ENCODE measurements around the gene EP400.
A peak's percentile ranks its signal among the peaks of the same experiment; 100 is the strongest.
"Not testable (repeated sequence)": the region's sequence is repeated elsewhere in the genome, so short reads cannot be mapped to it uniquely, and the experiment has no call there.

EP400 gene

GRCh38 chr12:132049442-132049841, 99.7 kb downstream of the EP400 start:
- no peak for DNase-seq

DNA sequence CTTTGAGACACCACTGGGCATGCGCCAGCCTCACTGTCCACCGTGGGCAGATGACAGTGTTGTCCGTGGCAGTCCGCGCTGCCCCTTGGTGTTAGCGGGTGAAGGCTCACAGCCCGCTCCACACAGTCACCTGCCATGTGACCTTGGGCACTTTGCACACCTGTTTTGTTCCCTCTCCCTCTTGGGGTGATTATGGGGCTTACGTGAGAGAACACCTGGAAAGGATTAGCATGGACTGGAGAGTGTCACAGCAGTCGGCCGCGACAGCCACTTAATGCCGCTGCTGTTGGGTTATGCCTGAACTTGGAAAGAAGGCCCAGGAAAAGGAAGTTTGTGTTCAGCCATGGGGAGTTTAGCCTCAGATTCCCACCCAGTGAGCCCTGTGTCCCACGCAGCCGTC, 100.1 kb downstream of the EP400 start:
- DNase-seq: no peak

DNA sequence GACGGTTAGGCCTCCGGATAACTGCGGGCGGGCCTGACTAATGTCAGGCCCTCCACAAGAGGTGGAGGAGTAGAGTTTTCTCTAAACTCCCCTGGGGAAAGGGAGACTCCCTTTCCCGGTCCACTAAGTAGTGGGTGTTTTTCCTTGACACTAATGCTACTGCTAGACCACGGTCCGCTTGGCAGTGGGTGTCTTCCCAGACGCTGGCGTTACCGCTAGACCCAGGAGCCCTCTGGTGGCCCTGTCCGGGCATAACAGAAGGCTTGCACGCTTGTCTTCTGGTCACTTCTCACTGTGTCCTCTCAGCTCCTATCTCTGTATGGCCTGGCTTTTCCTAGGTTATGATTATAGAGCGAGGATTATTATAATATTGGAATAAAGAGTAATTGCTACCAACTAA, 102.0 kb downstream of the EP400 start:
- DNase-seq: not testable (repeated sequence)

DNA sequence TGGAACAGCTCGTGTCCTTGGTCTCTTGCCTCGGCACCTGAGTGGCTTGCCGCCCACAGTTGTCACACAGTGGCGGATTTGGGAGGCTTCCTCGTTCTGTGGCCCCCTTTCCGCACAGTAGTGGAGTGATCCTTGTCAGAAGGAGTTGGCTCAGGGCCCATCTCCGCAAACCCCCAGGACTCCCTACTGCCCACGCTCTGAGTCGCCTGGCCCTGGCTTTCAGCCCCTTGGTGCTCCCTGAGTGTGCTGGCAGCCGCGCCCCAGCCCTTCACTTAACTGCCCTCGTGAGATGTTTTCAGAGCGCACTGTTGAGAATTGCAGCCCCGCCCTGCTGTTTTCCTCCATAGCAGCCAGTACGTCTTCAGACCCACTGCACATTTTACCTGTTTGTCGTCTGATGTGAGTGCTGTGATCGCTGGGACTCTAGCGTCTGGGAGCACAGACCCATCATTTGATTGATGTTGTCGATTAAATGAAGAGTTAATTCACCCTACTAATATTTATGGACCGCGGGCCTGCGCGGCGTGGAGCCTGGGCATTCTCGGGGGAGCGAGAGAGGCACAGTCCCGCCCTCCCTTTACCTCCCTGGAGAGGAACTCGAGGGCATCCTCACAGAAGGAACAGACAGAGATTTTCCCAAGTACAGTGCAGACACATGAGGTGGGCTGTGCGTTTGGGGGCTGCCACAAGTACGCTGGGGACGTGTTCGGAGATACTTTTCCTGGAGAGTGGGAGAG, 102.6 kb downstream of the EP400 start:
- no peak for DNase-seq

DNA sequence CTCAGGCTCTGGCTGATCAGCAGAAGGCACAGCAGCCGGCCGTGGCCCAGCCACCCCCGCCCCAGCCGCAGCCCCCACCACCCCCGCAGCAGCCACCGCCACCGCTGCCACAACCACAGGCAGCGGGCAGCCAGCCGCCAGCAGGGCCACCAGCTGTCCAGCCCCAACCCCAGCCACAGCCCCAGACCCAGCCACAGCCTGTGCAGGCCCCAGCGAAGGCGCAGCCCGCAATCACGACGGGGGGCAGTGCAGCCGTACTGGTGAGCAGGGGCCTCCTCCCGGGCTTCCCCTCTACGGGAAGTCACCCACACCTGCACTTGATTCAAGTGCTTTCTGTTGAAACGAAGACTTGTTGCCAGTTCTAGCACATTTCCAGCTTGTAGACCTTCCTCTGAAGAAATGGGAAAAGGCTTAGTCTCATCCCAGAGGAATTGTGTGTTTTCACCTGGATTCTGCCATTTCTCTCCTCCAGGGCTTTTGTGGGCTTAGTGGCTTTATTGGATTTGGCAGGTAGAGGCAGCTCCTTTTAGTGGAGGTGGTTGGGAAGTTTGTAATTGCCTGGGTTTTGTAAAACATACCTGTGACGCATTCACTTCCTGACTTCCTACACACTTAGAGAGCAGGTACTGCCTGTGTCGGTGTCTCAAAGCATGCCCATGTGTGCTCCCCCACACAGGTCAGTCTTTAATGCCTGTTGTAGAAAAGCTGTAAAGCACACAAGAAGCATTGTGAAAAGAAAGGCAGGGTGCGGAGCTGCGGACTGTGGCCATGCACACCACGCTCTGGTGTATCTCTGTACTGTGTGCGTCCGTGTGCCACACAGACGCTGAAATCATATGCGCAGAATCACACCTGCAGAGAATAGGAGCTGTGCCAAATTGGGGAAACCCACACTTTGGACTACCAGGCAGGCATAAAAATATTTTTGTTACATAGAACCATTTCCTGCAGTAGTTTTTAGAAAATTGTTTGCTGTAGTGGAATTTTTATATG, 103.9 kb downstream of the EP400 start:
- no peak for DNase-seq

DNA sequence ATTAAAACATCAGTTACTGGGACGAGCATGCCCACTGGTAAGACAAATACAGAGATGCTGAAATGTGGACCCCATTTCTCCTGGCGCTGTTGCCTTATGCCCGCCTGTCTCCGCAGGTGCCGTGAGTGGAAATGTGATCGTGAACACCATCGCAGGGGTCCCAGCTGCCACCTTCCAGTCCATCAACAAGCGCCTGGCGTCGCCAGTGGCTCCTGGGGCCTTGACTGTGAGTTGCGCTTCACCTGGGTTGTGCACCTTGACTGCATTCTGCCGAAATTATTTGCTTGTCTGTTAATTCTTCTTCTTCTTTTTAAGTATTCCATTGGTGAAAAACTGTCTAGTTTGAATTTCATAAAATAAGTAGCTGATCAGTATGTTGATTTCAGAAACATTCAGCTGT, 105.2 kb downstream of the EP400 start:
- no peak for DNase-seq

- no peak for DNase-seq
These were observed 105.9 kb downstream of the EP400 start for GRCh38 chr12:132055535-132056096.

- DNase-seq: no peak
These were observed 106.6 kb downstream of the EP400 start for GRCh38 chr12:132056320-132056719.

GRCh38 chr12:132056951-132057350, 107.2 kb downstream of the EP400 start:
- no peak for DNase-seq

GRCh38 chr12:132057691-132058090, 107.9 kb downstream of the EP400 start:
- no peak for DNase-seq

GRCh38 chr12:132061197-132061596, 111.5 kb downstream of the EP400 start:
- no peak for DNase-seq

DNA sequence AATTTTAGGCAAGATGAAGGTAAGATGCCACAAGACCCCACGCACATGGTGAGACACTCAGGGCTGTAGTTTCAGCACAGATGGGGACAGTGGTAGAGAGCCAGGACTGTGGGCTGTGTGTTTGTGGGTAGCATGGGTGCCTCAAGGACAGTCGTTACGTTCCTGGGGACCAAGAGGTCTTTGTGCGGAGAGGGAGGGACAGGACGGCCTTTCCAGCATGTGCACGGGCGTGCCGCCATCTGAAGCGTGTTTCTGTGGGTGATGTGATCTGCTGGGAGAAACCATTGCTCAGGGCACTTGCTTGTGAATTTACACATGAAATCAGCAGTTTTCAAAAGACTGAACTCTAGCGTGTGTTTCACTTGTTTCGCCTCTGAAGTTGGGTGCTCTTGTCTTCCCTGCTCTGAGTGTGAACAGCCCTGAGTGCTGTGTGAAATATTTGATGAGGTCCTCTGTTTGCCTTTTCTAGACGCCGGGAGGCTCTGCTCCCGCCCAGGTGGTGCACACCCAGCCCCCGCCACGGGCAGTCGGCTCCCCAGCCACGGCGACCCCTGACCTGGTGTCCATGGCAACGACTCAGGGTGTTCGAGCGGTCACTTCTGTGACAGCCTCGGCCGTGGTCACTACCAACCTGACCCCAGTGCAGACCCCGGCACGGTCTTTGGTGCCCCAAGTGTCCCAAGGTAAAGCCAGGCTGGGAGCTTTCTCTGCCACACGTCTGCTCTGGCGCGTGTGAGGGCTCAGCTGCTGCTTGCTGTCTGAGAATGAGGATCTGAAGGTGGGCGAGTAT, 112.1 kb downstream of the EP400 start:
- DNase-seq: no peak

GRCh38 chr12:132062481-132062880, 112.7 kb downstream of the EP400 start:
- no peak for DNase-seq

- no peak for DNase-seq
These were observed 113.7 kb downstream of the EP400 start for GRCh38 chr12:132063491-132063890.

DNA sequence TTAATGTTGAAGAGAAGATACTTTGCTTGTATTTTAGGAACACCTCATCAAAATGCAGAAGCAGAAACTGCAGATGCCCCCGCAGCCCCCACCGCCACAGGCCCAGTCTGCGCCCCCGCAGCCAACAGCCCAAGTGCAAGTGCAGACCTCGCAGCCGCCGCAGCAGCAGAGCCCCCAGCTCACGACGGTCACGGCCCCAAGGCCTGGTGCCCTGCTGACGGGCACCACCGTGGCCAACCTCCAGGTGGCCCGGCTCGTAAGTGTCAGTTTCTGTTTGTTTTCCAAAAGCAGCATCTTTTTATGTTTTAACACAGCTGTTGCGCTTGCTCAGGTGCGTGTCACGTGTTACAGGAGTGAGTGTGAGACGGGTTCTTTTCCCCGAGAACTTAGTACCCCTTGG, 114.9 kb downstream of the EP400 start:
- no peak for DNase-seq

DNA sequence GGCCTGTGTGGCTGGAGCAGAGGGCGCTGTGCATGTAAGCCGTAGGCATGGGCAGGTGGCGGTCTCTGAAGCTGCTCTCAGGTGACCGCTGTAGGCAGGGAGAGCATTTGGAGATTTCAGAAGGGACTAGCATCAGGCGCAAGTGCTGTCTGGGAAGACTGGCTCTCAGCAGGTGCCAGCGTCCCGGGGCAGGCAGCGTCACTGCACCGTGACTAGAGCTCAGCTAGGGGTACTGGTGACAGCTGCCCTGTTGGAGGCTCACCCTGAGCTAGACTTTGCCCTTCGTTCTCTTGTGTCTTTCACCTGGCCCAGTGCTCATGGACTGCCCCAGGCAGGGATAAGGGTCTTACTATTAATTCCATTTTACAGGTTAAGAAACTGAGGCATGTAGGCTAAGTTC, 115.5 kb downstream of the EP400 start:
- DNase-seq: no peak

- DNase-seq: no peak
These were observed 116.0 kb downstream of the EP400 start for GRCh38 chr12:132065609-132066344.

- peak; percentile 60 for DNase-seq
These were observed 116.6 kb downstream of the EP400 start for GRCh38 chr12:132066345-132066685.

DNA sequence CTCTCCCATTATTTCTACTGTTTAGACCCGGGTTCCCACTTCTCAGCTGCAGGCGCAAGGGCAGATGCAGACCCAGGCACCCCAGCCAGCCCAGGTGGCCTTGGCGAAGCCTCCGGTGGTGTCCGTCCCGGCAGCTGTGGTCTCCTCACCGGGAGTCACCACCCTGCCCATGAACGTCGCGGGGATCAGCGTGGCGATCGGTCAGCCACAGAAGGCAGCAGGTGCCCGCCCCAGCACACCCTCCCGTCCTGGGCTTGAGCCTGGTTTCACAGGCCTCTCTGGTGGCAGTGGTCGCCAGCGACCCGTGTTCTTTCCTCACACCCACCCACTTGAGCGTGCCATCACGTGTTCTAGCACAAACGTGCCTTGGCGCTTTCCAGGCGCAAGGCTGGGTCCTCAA, 117.0 kb downstream of the EP400 start:
- no peak for DNase-seq

- DNase-seq: no peak
These were observed 117.4 kb downstream of the EP400 start for GRCh38 chr12:132067182-132067581.

- DNase-seq: no peak
These were observed 118.5 kb downstream of the EP400 start for GRCh38 chr12:132068250-132068649.

GRCh38 chr12:132069336-132069985, 119.7 kb downstream of the EP400 start:
- no peak for DNase-seq

All from stimulated activated CD4-positive, alpha-beta T cell treated with anti-CD3 and anti-CD28 coated beads, Interleukin-15, amount 100 ng/mL, for 24 hours (primary cell).